Testis (tissue), 3 donors: ENCODE results near the gene NXT1. TPM values are rescaled to one million over a fixed set of nuclear protein-coding genes. Genes with fewer than 3 reads are reported as not detected.
"Not testable (repeated sequence)": the region's sequence is repeated elsewhere in the genome, so short reads cannot be mapped to it uniquely, and the experiment has no call there.

Experiments used
- DNase-seq: peaks from one replicate; pipeline ENCODE4 v3.0.0-alpha.2; 2019
- H3K27ac ChIP-seq, 2 donors: fragments of 200-600 bp; sonication (generic); one replicate each; pipeline ENCODE4 v1.5.1; 2019
- H3K27me3 ChIP-seq: fragments of 200-600 bp; sonication (generic); one replicate; pipeline ENCODE4 v1.5.1; 2019
- H3K36me3 ChIP-seq: fragments of 200-600 bp; sonication (generic); one replicate; pipeline ENCODE4 v1.5.1; 2017; ENCODE audit warnings: low read depth; ENCODE audit errors: missing control alignments
- H3K4me1 ChIP-seq: fragments of 200-600 bp; sonication (generic); one replicate; pipeline ENCODE4 v1.5.1; 2019
- H3K4me3 ChIP-seq, 2 donors: fragments of 200-600 bp; sonication (generic); one replicate each; pipeline ENCODE4 v1.5.1; 2017 to 2019
- H3K9me3 ChIP-seq: fragments of 200-600 bp; sonication (generic); one replicate; pipeline ENCODE4 v1.5.1; 2017
- POLR2A ChIP-seq: fragments of 450-650 bp; IDR thresholded peaks from one replicate; pipeline ENCODE4 v1.6.1; 2017; ENCODE audit warnings: antibody characterized with exemption, mild to moderate bottlenecking, moderate library complexity
- WGBS, 2 donors: methylation state at CpG; one replicate each; pipeline ENCODE4 v1.1.5; 2018; 5-methylcytosine and 5-hydroxymethylcytosine counted together
- intact Hi-C: fragments of 100-400 bp; cut with DNase I; formaldehyde crosslinking; loops from one replicate; pipeline ENCODE4 v1.15.1; 2023; ENCODE audit warnings: low total_unique reads
- polyA plus RNA-seq: library from polyadenylated mRNA; stranded (reverse); fragments of 350-450 nt; fragmentation: Illumina TruSeq; extraction: RNeasy Lipid Tissue Mini Kit (QIAGEN cat#74804); gene quantifications from one replicate; pipeline ENCODE4 v1.2.3, GENCODE V29; 2014; ENCODE audit warnings: low read depth, low replicate concordance; ENCODE audit not compliant: insufficient read depth
- total RNA-seq, 2 donors: library from RNA; depleted of rRNA; stranded (reverse); fragments of >200 nt; gene quantifications; one replicate each; pipeline ENCODE4 v1.2.3, GENCODE V29; 2016
- TF ChIP-seq, protein P1 (sequence below), 3 experiments: fragments of 450-650 bp in 2 of 3; fragments of 200-600 bp in 1 of 3; sonication (generic) in 1 of 3; IDR thresholded peaks; one replicate each; pipeline ENCODE4 v1.5.1; 2016 to 2019; ENCODE audit warnings: antibody characterized with exemption in 3 of 3, mild to moderate bottlenecking in 2 of 3, moderate library complexity in 1 of 3

The NXT1 gene
- total and polyA plus RNA-seq, 3 donors from 2014 or later = 26.3 to 48.0 (median 40.3) TPM

GRCh38 chr20:23347791-23348190, 2.8 kb upstream of the NXT1 start:
- no peak overlapping the region for H3K4me3 ChIP-seq
- intact Hi-C loops = no loop called here
- H3K4me1 ChIP-seq = peaks cover 10% of the 10 kb centered on the region
- no peaks in the 10 kb centered on the region for H3K9me3 ChIP-seq
- WGBS, 2 donors = 93 to 97% methylated on average over 6 of the region's 6 CpGs
- DNase-seq = no peak
- H3K36me3 ChIP-seq = no peaks in the 10 kb centered on the region
- no peaks in the 10 kb centered on the region for H3K27me3 ChIP-seq
- TF ChIP-seq, protein P1, sequence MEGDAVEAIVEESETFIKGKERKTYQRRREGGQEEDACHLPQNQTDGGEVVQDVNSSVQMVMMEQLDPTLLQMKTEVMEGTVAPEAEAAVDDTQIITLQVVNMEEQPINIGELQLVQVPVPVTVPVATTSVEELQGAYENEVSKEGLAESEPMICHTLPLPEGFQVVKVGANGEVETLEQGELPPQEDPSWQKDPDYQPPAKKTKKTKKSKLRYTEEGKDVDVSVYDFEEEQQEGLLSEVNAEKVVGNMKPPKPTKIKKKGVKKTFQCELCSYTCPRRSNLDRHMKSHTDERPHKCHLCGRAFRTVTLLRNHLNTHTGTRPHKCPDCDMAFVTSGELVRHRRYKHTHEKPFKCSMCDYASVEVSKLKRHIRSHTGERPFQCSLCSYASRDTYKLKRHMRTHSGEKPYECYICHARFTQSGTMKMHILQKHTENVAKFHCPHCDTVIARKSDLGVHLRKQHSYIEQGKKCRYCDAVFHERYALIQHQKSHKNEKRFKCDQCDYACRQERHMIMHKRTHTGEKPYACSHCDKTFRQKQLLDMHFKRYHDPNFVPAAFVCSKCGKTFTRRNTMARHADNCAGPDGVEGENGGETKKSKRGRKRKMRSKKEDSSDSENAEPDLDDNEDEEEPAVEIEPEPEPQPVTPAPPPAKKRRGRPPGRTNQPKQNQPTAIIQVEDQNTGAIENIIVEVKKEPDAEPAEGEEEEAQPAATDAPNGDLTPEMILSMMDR (IDR thresholded peaks at IDR 0.05) = no peak
- no peak for TF ChIP-seq POLR2A
- H3K27ac ChIP-seq = no peak overlapping the region

- 71% methylated on average over 6 of the region's 6 CpGs for WGBS, 2 donors
- H3K4me1 ChIP-seq = peaks cover 10% of the 10 kb centered on the region
- H3K27me3 ChIP-seq, H3K27ac ChIP-seq, H3K9me3 ChIP-seq, H3K36me3 ChIP-seq, H3K4me3 ChIP-seq, DNase-seq, intact Hi-C loops: not testable (repeated sequence)
Observed at GRCh38 chr20:23348510-23348909, 2.1 kb upstream of the NXT1 start.

- Histone ChIP-seq H3K36me3 (no peaks in the 10 kb centered on the region), H3K9me3 (no peaks in the 10 kb centered on the region), H3K27ac (peak overlapping the region; percentile 95 to 96), H3K4me1 (peaks cover 10% of the 10 kb centered on the region), H3K27me3 (no peaks in the 10 kb centered on the region), H3K4me3 (peak overlapping the region; percentile 89 to 98)
- no peak for TF ChIP-seq POLR2A
- TF ChIP-seq, protein P1 (IDR thresholded peaks at IDR 0.05) = peak; percentile 44 to 79 (median 68)
- intact Hi-C loops = loop anchor here (10.0 kb wide), 1 partner anchor 275 kb away; no protein-coding TSS in a partner anchor
- 3 to 4% methylated on average over 23 of the region's 23 CpGs for WGBS, 2 donors
- DNase-seq = peak; percentile 90
Observed at GRCh38 chr20:23349338-23350195, 1.0 kb upstream of the NXT1 start.

DNA sequence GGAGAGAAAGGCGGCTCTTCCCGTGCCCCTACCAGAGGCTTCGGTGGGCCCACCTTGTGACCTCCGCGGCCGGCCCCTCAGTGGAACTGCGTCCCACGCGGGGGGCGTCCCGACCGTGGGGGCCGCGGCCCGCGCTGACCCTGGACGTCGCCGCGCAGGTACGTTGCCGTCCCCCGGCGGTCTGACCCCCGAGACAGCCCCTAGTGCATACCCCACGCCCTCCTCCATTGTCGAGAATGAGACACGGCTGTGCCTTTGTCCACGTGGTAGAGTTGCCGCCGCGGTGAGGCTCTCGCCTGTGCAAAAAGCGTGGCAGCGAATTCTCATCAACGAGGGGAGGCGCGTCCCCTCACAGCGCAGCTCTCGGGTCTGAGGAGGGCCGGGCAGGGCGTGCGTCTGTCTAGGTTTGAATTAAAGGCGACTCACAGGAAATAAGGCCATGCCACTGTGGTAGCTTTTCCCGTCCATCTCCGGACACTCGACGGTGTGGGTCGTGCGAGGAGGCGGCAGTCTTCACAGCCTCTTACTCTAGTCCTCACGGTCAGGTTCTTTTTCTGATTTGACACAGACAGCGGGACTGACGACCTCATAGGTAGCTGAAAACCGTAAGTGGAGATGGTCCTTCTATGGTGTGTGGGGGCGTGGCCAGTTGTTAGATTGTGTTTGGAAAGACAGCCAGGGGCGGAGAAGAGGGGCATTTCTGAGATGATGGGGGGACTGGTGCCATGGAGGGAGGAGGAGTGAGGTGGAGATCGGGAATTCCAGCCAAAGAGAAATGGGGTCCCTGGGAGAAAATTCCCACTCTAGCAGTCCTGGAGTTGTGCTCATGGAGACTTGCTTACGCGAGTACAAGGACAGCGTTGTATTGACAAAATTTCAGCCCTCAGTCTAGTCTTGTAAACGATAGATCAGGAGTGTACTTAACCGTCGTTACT, 580 bp downstream of the NXT1 start:
- peak overlapping the region; percentile 95 to 96 for H3K27ac ChIP-seq
- no peaks in the 10 kb centered on the region for H3K36me3 ChIP-seq
- WGBS, 2 donors = 1% methylated on average over 36 to 64 of the region's 64 CpGs
- TF ChIP-seq POLR2A = no peak
- TF ChIP-seq, protein P1 (IDR thresholded peaks at IDR 0.05) = no peak
- intact Hi-C loops = loop anchor here (10.0 kb wide), 1 partner anchor 274 kb away; no protein-coding TSS in a partner anchor
- peak overlapping the region; percentile 89 to 98 for H3K4me3 ChIP-seq
- no peaks in the 10 kb centered on the region for H3K27me3 ChIP-seq
- DNase-seq = peak; percentile 80
- peaks cover 10% of the 10 kb centered on the region for H3K4me1 ChIP-seq
- H3K9me3 ChIP-seq = no peaks in the 10 kb centered on the region

- 42 to 54% methylated on average over 10 to 27 of the region's 27 CpGs for WGBS, 2 donors
- no peaks in the 10 kb centered on the region for H3K9me3 ChIP-seq
- H3K4me3 ChIP-seq = peak overlapping the region in 1 of 2 donors; percentile 11
- no peaks in the 10 kb centered on the region for H3K36me3 ChIP-seq
- TF ChIP-seq, protein P1 (IDR thresholded peaks at IDR 0.05) = no peak
- no peak for TF ChIP-seq POLR2A
- intact Hi-C loops = loop anchor here (10.0 kb wide), 1 partner anchor 269 kb away; no protein-coding TSS in a partner anchor
- DNase-seq = peak; percentile 14
- H3K27me3 ChIP-seq = no peaks in the 10 kb centered on the region
- peaks cover 30% of the 10 kb centered on the region for H3K4me1 ChIP-seq
- H3K27ac ChIP-seq = no peak overlapping the region
Observed at GRCh38 chr20:23356203-23356602, 5.6 kb downstream of the NXT1 start.
